Measurements from ENCODE around the gene DOCK3.

DNA sequence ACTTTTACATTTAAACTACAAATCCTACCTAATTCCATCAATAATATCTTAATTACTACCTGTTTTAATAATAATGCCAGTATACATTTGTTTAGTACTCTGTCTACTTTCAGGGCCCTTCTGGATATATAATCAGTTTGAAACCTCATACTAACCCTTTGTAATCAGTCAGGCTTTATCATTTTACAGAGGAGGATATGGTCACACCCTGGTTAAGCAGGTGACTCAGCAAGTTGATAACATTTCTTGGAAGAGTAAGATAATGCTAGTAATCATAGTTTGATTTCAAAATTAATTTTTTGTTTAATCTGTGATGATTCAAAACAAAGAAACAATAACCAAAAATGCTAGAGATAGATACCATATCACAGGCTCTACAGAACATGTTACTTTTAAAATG lies 502.2 kb downstream of the DOCK3 start:
- TF ChIP-seq, protein P1, sequence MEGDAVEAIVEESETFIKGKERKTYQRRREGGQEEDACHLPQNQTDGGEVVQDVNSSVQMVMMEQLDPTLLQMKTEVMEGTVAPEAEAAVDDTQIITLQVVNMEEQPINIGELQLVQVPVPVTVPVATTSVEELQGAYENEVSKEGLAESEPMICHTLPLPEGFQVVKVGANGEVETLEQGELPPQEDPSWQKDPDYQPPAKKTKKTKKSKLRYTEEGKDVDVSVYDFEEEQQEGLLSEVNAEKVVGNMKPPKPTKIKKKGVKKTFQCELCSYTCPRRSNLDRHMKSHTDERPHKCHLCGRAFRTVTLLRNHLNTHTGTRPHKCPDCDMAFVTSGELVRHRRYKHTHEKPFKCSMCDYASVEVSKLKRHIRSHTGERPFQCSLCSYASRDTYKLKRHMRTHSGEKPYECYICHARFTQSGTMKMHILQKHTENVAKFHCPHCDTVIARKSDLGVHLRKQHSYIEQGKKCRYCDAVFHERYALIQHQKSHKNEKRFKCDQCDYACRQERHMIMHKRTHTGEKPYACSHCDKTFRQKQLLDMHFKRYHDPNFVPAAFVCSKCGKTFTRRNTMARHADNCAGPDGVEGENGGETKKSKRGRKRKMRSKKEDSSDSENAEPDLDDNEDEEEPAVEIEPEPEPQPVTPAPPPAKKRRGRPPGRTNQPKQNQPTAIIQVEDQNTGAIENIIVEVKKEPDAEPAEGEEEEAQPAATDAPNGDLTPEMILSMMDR (IDR thresholded peaks at IDR 0.05): no peak
- no peak for TF ChIP-seq POLR2A (IDR thresholded peaks at IDR 0.05)
